Hepatic stellate cell (primary cell): Measurements from ENCODE around the gene HIRA.
"Not testable (repeated sequence)": the region's sequence is repeated elsewhere in the genome, so short reads cannot be mapped to it uniquely, and the experiment has no call there.

Source experiments
- DNase-seq: peaks from one replicate; pipeline ENCODE4 v3.0.0; 2011; ENCODE audit warnings: low spot score

HIRA gene

GRCh38 chr22:19356708-19357269 lies 74.7 kb downstream of the HIRA start:
- DNase-seq = no peak

DNA sequence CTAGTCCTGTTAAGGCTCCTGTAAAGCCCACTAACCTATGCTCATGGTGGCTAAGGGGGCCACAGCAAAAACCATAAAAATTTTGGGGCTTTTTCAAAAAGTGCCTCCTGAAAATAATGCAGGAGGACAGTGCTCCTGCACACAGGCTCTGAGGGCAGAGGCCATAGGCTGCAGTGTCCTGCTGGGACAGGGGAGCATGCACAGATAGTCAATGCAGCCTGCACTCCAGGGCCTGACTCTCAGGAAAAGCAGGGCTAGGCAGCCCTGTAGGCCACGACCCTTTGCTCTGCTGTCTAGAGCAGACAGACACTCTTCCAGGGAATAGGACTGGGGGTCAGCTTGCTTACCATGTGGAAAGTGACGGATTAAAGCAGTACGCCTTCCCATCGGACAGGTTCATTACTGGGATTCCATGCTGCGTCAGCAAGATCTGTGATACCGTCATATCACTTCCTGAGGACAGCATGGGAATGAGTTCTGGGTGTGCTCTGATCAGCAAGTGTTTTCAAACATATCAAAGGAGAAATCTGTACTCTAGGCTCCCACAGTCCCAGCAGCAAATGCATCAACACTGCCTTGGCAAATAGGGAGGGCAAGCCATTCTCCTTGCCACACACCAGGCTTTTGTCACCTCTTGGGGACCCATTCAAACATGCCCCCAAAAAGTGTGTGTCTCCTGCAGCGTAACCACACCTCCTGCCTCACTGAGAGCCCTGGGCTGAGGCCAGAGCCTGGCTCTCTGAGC lies 75.9 kb downstream of the HIRA start:
- no peak for DNase-seq

DNA sequence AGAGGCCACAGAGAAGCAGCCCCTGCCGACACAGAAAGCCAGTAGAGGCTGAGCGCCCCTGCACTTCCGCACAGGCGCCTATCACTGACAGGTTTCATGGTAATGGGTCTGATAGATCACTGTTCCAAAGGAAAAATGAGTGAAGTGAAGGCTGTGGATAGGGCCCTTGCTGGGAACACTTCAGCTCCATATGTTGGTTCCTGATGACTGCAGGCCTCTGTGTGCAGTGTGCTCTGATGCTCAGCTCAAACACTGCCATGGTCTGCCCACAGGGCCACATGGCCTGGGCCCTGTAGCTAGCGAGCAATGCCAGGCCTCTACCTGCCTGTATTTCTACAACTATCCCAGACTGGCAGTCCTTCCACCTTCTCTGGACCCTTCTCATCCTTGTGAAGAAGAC lies 77.3 kb downstream of the HIRA start:
- DNase-seq = no peak

DNA sequence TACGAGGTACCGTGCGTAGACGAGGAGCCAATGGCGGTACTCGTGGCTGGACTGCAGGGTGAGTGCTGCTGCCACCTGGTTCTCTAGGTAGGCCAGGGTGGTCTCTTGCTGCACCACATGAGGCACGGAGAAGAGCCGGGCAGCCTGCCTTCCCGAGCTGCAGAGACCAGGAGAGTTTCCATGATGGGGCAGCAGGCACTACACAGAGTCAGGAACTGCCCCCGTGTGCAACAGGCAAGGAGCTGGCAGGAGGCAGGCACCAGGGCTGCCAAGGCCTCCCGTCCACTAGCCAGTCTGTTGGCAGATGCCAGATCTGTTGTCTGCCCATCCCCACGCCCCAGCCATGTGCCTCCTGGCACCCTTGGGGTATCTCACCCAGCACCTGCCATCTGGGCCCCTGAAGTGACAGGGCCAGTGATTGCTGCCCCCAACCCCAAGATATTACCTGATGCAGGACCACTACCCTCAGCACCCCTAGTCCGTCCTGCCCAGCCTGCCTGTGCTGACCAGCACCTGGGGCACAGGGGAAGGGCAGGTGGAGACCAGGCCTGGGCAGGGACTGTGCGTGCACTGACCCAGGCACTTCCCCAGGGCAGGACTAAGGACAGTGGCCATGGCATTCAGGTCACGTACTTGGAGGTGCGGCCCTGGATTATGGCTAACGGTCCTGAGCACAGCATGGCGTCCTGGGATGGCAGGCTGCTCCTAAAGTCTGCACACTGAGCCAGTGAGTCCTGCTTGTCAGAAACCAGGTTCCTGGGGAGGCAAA lies 78.0 kb downstream of the HIRA start:
- DNase-seq = no peak

DNA sequence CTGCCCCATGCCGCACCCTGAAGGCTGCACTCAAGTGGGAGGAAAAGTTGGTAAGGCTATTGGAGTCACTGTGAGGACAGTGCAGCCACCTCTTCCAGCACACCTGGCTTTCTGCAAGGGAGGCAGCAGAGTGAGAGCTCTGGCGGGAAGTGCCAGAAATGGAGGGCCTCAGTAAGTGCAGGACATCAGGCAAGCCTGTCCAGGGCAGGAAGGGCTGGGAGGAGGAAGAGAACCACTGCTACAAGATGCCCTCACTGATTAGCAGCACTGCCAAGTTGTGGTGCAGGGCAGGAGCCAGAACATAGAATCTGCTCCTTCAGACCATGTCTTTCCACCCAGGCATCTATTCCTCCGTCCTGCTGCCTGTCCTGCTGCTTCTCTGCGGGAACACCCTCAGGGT lies 78.8 kb downstream of the HIRA start:
- DNase-seq = no peak

DNA sequence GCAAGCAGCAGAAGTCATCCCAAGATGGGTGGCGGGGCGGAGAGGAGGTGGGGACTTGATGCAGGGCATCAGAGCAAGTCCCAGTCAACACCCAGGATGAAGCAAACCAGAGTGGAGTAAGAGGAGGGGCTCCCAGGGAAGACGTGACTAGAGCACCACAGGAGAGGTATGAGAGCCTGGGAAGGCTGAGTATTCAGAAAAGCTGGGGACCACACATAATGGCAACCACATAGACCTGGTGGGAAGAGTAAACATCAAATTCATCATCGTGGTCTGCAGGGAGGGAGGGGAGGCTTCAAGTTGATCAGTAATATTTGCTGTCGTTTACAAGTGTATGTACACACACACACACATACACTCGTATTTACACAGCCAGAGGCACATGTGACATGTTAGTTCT lies 79.3 kb downstream of the HIRA start:
- no peak for DNase-seq

DNA sequence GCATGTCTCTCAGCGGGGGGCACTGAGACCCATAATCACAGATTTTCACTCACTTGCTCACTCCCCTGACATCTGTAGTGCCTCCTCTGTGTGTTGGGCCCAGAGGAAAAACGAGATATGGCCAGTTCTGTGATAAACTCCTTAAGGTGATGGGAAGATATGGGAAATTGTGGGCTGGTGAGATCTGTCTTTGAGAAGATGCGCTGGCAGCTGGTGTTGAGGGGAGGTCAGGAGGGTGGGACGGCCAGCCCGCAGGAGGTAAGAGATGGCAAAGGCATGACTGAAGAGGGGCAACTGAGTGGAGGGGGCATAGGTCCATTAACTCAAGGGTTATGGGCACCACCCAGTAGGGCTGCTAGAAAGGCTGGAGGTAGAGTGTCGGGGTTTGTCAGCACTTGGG lies 79.9 kb downstream of the HIRA start:
- no peak for DNase-seq

DNA sequence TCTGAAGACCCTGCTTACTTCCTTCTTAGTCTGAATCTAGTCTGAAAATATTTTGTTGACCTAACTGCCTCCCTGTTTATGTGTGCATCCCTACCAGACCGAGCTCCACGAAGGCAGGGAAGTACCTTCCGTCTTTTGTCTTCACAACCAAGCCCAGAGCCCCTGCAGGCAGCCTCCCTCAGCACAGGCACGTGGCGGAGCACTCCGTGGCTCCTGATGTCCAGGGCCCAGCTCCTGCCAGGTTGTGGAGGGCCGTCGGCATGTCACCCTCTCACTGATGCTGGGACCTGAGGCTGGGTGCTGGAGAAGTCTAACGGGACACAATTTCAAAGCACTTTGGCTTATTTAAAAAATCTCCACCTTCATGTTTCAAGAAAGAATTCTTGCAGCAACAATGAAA lies 80.6 kb downstream of the HIRA start:
- DNase-seq = no peak

- no peak for DNase-seq
Measured at GRCh38 chr22:19350476-19350859, 81.1 kb downstream of the HIRA start.

GRCh38 chr22:19349778-19350475 lies 81.6 kb downstream of the HIRA start:
- DNase-seq = no peak

DNA sequence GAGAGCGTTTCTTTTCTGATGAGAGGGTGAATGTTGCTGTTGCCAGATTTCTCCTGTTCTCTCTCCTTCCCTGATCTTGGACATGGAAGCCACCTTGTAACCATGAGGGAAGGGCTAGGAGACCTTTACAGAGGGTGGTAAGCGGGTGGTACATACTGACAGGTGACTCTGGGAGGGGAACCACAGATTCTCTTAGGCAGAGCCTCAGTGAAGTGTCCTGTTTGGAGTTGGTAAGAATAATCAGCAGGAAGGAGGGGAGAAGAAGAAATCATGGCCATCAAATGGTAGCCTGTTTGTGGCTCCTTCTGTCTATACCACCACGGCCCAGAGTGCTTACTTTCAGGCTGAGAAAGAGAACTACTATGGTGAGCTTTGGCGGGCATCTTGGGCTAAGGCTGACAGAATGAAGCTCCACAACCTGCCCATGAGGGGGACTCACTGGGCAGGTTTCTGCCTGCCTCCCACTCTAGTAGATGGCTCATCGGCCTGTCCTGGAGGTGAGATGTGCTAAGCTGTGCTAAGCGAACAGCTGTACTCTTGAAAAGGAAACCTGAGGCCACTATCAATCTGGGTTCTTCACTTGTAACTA lies 84.8 kb downstream of the HIRA start:
- no peak for DNase-seq

- DNase-seq = no peak
Measured at GRCh38 chr22:19344420-19344819, 87.1 kb downstream of the HIRA start.

DNA sequence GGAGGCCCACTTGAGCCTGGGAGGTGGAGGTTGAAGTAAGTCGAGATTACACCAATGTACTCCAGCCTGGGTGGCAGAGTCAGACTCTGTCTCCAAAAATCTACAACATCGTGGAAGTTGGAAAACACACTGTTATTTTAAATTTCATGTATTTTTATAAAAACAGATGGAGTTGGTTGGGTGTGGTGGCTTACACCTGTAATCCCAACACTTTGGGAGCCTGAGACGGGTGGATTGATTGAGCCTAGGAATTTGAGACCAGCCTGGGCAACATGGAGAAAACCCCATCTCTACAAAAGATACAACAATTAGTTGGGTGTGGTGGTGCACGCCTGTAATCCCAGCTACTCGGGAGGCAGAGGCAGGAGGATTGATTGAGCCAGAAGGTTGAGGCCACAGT lies 88.1 kb downstream of the HIRA start:
- no peak for DNase-seq

DNA sequence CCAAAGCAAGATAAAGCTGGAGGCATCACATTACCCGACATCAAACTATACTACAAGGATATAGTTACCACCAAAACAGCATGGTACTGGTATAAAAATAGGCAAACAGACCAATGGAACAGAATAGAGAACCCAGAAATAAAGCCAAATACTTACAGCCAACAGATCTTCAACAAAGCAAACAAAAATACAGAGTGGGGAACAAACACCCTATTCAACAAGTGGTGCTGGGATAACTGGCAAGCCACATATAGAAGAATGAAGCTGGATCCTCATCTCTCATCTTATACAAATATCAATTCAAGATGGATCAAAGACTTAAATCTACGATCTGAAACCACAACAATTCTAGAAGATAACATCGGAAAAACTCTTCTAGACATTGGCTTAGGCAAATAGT lies 90.0 kb downstream of the HIRA start:
- no peak for DNase-seq

DNA sequence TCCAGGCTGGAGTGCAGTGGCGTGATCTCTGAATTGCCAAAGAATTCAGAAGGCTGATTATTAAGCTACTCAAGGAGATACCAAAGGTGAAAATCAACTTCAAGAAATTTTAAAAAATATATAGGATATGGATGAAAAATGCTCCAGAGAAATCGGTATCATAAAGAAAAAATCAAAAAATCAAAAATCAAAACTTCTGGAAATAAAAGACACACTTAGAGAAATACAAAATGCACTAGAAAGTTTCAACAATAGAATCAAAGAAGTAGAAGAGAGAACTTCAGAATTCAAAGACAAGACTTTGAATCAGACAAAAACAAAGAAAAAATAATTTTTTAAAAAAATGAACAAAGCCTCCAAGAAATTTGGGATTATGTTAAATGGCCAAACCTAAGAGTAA lies 94.4 kb downstream of the HIRA start:
- DNase-seq = no peak

- no peak for DNase-seq
Measured at GRCh38 chr22:19336133-19337075, 95.1 kb downstream of the HIRA start.

GRCh38 chr22:19331975-19332374 lies 99.6 kb downstream of the HIRA start:
- no peak for DNase-seq

- no peak for DNase-seq
Measured at GRCh38 chr22:19331474-19331873, 100.1 kb downstream of the HIRA start.

- DNase-seq = no peak
Measured at GRCh38 chr22:19330865-19331418, 100.6 kb downstream of the HIRA start.

DNA sequence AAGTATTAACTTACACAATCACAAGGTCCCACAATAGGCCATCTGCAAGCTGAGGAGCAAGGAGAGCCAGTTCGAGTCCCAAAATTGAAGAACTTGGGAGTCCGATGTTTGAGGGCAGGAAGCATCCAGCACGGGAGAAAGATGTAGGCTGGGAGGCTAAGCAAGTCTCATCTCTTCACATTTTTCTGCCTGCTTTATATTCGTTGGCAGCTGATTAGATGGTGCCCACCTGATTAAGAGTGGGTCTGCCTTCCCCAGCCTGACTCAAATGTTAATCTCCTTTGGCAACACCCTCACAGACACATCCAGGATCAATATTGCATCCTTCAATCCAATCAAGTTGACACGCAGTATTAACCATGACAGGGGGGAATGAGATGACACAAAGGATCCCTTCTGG lies 101.3 kb downstream of the HIRA start:
- not testable (repeated sequence) for DNase-seq

DNA sequence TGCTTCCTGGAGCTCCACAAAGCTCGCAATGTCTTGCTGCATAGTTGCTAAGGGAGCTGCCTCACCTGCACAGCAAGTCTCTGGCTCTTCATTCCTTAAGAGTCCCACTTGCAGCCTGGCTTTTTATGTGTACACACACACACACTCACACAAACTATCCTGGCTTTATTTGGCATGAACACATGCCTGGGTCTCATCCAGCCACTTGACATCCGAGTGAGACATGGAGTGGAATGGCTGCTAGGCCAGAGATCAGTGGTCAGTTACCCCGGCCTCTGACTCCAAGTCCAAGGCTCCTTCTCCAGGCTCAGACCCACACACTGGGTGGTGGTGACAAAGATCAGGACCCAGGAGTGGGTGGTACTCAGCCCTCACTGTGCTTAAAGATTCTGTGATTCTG lies 102.1 kb downstream of the HIRA start:
- DNase-seq = no peak
